WI38 (cell line): ENCODE results near the gene UST.
"Not testable (repeated sequence)": the region's sequence is repeated elsewhere in the genome, so short reads cannot be mapped to it uniquely, and the experiment has no call there.

Experiments used
- H3K4me3 ChIP-seq: 2 replicates; pipeline ENCODE4 v1.5.1; 2011; ENCODE audit warnings: low read depth, mild to moderate bottlenecking, control low read depth, low read length
- CTCF ChIP-seq: IDR thresholded peaks from 2 replicates; pipeline ENCODE4 v1.5.1; 2012; ENCODE audit warnings: low read depth, mild to moderate bottlenecking, control low read depth, low read length

UST gene

GRCh38 chr6:149001422-149001821 lies 254.6 kb downstream of the UST start:
- no peak overlapping the region for H3K4me3 ChIP-seq

GRCh38 chr6:149003560-149003959 lies 256.7 kb downstream of the UST start:
- H3K4me3 ChIP-seq, result no peak overlapping the region
- no peak for TF ChIP-seq CTCF

More at GRCh38 chr6:149001422-149001821, 254.6 kb downstream of the UST start:
- TF ChIP-seq CTCF, result no peak

- no peak for TF ChIP-seq CTCF
Measured at GRCh38 chr6:149004664-149005063, 257.8 kb downstream of the UST start.

DNA sequence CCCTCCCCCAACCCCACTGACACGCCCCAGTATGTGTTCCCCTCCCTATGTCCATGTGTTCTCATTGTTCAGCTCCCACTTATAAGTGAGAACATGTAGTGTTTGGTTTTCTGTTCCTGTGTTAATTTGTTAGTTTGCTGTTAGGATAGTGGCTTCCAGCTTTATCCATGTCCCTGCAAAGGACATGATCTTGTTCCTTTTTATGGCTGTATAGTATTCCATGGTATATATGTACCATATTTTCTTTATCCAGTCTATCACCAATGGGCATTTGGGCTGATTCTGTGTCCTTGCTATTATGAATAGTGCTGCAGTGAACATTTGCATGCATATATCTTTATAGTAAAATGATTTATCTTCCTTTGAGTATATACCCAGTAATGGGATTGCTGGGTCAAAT lies 259.4 kb downstream of the UST start:
- H3K4me3 ChIP-seq, result not testable (repeated sequence)

More at GRCh38 chr6:149004664-149005063, 257.8 kb downstream of the UST start:
- H3K4me3 ChIP-seq, result no peak overlapping the region

DNA sequence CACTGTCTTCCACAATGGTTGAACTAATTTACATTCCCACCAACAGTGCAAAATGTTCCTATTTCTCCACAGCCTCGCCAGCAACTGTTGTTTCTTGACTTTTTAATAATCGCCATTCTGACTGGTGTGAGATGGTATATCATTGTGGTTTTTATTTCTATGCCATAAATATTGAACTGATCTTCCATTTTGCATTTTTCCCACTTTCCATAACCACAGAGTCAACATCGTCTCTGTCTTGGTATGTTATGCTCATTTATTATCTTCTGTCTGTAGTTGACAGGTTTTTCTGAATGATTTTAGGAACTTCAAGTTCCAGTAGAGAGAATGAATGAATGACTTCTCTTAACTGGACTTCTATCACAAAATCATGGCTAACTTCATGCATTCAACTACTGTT lies 259.8 kb downstream of the UST start:
- no peak for TF ChIP-seq CTCF
- no peak overlapping the region for H3K4me3 ChIP-seq

DNA sequence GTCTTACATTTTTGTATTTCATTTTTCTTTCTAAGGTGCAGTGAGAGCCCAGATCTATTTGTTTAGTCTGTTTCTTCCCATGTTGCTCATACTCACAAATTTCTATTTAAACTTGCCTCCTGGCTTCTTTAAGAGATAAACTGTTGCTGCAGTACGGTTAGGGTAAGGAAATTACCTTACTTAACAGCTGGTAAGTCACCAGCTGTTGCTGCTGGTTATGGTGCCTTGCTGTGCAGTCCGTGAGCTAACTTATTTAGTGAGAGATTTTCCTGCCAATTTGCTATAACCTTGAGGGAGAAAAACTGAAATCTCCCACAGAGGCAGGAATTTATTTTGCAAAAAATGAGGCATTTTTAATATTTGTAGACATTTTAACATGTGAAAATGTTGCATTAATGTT lies 261.0 kb downstream of the UST start:
- TF ChIP-seq CTCF, result no peak
- H3K4me3 ChIP-seq, result no peak overlapping the region

DNA sequence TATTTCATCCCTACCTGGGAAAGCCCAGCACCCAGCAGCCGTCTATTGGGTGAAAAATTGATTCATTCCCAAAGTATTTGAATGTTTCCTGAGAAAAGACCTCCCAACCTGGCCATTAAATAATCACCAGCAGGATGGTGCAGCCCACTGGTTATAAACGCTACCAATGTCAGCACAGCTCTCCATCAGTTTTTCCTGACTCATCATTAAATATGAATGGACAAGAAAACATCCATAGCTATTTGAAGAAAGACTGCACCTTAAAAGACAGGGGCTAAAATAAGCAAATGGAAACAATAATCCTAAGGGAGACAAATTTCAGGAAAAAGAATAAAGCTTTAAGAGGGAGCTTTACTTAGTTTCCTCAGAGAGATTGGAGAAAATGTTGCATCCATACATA lies 261.9 kb downstream of the UST start:
- TF ChIP-seq CTCF, result no peak
- H3K4me3 ChIP-seq, result no peak overlapping the region

GRCh38 chr6:149012040-149012545 lies 265.3 kb downstream of the UST start:
- no peak for TF ChIP-seq CTCF
- H3K4me3 ChIP-seq, result no peak overlapping the region
